Measurements from ENCODE around the gene HMG20A. TPM values are rescaled to one million over a fixed set of nuclear protein-coding genes. Genes with fewer than 3 reads are reported as not detected.

HMG20A gene
- total RNA-seq, 2 donors from 2014 or later, result 30.9 to 34.7 TPM

GRCh38 chr15:77494964-77495363, 74.3 kb downstream of the HMG20A start:
- TF ChIP-seq CTCF (IDR thresholded peaks at IDR 0.05), result no peak
- DNase-seq (ENCODE audit: low spot score), result no peak

DNA sequence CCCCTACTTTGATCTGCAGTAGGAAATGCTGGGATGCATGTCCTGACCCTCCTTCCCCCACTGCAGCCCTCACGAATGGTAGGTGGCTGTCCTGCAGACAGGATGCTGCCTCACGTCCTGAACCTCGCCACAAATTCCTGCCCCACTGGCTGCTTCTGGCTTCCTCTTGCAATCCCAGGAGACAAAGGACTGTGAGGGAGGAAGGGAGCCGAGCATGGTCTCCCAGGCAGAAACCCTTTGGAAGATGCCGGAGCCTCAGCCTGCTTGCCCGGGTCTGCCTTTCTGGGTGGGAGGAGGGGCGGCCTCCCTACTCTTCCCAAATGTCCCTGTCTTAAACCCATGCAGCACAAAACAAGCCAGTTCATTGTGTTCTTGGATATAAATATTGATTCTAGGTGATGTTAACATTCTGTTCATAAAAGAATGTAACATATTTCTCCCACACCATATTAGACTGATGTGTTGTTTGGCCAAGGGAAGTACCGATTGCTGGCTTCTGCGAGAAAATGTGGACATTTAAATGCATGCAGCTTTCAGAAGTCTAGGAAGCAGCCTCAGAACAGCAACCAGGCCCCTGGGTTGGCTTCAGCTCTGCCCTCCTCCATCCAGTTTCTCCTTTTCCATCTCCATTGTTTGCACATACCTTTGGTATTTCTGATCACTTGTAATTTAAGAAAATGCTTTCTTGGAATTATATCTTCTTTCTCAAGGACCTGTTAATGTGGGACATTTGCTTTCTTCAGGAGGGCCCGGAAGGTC, 75.3 kb downstream of the HMG20A start:
- peak overlapping the region; percentile 79 to 92 for H3K27ac ChIP-seq
- no peaks in the 10 kb centered on the region for H3K36me3 ChIP-seq
- H3K4me3 ChIP-seq, result no peak overlapping the region
- no peak for TF ChIP-seq CTCF (IDR thresholded peaks at IDR 0.05)
- DNase-seq (ENCODE audit: low spot score), result no peak
- H3K4me1 ChIP-seq, result peaks cover 0 to 65% of the 10 kb centered on the region in 2 donors
- H3K27me3 ChIP-seq, result no peaks in the 10 kb centered on the region
- H3K9me3 ChIP-seq, result no peaks in the 10 kb centered on the region

More at GRCh38 chr15:77494964-77495363, 74.3 kb downstream of the HMG20A start:
- no peaks in the 10 kb centered on the region for H3K27me3 ChIP-seq
- H3K4me3 ChIP-seq, result no peak overlapping the region
- H3K36me3 ChIP-seq, result no peaks in the 10 kb centered on the region
- H3K9me3 ChIP-seq, result no peaks in the 10 kb centered on the region
- H3K4me1 ChIP-seq, result peaks cover 0 to 65% of the 10 kb centered on the region in 2 donors
- H3K27ac ChIP-seq, result peak overlapping the region; percentile 79 to 92

GRCh38 chr15:77496715-77497109, 76.0 kb downstream of the HMG20A start:
- no peaks in the 10 kb centered on the region for H3K9me3 ChIP-seq
- H3K27me3 ChIP-seq, result no peaks in the 10 kb centered on the region
- H3K27ac ChIP-seq, result peak overlapping the region; percentile 79 to 92
- peak; percentile 89 to 96 for TF ChIP-seq CTCF (IDR thresholded peaks at IDR 0.05)
- DNase-seq (ENCODE audit: low spot score), result peak; percentile 94
- no peaks in the 10 kb centered on the region for H3K36me3 ChIP-seq
- H3K4me3 ChIP-seq, result peak overlapping the region in 1 of 2 donors; percentile 24
- peaks cover 0 to 65% of the 10 kb centered on the region in 2 donors for H3K4me1 ChIP-seq

- Histone ChIP-seq H3K27ac (peak overlapping the region; percentile 79 to 92), H3K4me3 (peak overlapping the region in 1 of 2 donors; percentile 24), H3K9me3 (no peaks in the 10 kb centered on the region), H3K36me3 (no peaks in the 10 kb centered on the region), H3K4me1 (peaks cover 0 to 65% of the 10 kb centered on the region in 2 donors), H3K27me3 (no peaks in the 10 kb centered on the region)
- peak in 1 of 2 donors; percentile 44 for TF ChIP-seq CTCF (IDR thresholded peaks at IDR 0.05)
- DNase-seq (ENCODE audit: low spot score), result no peak
These were observed 76.5 kb downstream of the HMG20A start for GRCh38 chr15:77497110-77497737.

DNA sequence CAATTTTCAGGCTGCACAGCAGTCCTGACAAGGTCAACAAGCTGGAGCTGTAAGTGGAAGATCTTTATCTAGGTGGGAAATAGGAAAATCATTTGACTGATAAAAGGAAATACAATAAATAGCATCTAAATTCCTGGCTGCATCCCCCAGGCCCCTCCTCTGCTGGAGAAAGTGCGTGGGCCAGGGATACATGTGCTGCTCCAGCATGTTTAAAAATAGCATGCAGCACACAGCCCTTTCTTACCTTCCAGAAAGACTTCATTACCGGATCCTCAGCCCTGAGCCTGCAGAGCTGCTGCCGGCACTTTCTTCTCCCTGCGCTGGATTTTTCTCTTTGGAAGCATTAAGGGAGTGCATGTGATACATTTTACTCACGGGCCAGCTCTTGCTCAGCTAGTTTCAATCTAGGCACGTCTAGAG, 77.3 kb downstream of the HMG20A start:
- Histone ChIP-seq H3K4me3 (no peak overlapping the region), H3K36me3 (no peaks in the 10 kb centered on the region), H3K27ac (peak overlapping the region; percentile 79 to 92), H3K9me3 (no peaks in the 10 kb centered on the region), H3K27me3 (no peaks in the 10 kb centered on the region), H3K4me1 (peaks cover 0 to 65% of the 10 kb centered on the region in 2 donors)
- DNase-seq (ENCODE audit: low spot score), result no peak
- no peak for TF ChIP-seq CTCF (IDR thresholded peaks at IDR 0.05)
